ENCODE data around the gene DCANP1.

DCANP1 gene

DNA sequence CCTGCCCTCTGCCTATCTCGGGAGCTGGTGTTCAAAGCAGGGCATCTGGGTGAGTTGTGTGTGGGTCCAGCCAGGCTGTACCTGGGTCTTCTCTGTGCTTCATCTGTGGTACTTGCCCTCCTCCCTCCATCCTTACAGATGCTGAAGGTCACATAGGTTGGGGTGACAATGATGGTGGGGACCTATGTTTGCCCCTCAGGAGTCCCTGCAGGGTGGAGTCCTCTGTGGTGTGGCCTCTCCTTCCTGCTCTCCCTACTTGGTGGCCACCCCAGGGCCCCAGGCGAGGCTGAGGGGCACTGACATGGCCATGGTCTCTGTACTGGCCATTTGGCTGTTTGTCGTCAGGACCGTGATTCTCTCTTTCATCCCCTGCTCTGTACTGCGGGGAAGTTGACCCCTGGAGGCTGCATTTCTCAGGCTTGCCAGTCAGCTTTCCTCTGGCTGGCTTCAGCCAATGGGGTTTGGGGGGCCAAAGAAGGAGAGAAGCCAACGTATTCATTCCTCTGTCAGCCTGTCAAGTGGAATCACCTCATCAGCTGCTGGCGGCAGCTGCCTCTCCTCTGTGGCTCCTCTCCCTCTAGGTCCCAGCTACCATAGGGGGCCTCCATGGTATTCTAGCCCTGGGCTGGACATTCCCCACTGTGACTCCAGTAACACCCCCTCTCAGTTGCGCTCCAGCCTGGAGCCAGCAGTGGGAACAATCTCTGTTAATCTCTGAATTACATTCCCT, 4.6 kb downstream of the DCANP1 start:
- DNase-seq (ENCODE audit: low read depth in 2 of 2) = no peak

DNA sequence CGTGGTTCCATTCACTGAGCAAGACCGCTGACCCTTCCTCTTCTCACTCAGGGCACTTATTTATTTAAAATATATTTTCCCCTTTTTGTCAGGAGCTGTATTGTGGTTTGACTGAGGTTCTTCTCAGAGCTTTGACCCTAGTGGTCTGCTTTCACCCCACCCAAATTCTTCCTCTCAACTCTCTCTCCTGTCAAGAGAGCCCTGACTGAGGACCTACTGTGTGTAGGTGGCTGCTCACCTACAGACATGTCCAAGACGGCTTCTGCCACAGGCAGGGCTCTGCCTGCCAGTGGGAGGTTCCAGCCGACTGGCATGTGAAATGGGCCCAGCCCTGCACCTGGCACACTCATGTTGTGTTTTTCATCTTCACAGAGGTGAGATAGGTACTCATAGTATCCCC, 5.2 kb downstream of the DCANP1 start:
- DNase-seq (ENCODE audit: low read depth in 2 of 2) = no peak

DNA sequence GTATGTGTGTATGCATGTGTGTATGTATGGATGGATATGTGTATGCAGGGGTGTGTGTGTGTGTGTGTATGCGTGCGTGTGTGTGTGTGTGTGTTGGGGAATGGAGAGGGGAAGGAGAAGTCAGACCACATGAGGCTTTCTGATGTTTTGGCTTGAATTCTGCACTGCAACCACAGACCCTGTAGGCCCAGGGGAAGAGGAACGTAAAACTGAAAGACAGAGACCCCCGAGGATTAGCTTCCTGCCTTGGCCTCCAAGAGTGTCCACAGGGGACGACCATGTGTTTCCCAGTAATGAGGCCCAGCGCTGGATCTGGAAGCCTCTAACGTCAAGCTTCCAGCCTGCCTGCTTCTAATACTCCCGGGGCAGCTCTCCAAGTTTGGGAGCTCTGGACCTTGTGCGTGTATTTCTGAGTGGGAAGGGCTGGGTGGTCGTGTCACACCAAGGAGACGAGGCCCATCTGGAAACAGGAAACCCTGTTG, 5.8 kb downstream of the DCANP1 start:
- DNase-seq (ENCODE audit: low read depth in 2 of 2) = no peak

DNA sequence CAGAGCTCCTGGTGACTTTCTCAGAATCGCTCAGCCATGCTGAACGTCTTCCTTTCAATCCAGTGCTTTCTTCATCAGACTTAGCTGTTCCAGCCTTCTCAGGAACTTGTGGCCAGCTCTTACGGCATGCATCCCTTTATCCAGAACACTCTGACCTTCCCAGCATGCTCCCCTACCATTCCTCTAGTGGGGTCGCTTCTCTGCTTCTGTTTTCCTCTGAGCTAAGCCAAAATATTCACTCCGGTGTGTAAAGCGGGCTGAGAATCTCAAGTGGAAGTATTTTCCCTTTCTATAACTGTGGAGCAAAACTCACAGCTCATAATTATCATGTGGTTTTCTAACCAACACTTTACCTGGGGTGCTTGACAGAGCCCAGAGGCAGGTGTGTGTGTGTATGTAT, 6.2 kb downstream of the DCANP1 start:
- DNase-seq (ENCODE audit: low read depth in 2 of 2) = no peak

DNA sequence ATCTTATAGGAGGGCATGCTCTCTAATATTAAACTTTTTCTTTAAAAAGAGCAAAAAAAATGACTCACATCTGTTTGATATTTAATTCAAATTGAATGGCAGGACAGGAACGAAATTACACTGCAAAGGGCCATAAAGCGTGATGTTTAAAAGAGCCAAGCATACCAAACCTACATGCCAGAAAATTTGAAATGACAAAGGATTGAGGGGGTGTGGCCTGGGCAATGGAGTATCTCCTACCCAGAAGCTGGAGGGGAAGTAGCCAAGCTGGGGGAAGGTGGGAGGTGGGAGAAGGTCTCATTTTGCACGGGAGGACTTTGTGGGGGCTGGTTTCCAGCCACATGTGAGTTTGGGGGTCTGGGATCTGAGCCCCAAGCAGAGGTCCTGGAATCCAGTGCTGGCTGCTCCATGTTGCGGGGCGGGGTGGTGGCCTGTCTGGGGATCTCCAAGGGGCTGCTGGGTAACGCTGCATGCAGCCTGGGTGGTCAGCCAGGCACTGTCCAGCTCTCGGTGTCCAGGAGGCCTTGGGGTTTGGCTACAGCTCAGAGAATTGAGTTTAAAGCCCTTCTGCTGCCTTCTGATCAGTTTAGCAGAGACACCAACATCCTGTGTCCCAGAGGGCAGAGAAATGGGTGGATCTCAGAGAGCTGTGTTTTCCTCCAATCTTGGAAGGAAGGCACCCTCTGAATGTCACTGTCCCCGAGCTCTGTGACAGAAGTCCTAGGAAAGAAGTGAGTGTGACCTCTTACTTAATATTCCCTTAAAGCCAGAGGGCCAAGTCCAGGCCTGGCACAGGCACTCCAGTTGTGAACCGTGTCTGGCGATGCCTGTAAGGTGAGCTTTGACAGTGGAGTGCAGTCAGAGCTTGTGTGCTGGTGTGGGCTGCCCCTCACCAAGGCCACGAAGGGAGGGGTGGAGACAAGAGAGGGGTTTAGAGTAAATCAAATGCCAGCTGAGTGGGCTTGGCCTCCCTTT, 7.6 kb downstream of the DCANP1 start:
- no peak for DNase-seq (ENCODE audit: low read depth in 2 of 2)

DNA sequence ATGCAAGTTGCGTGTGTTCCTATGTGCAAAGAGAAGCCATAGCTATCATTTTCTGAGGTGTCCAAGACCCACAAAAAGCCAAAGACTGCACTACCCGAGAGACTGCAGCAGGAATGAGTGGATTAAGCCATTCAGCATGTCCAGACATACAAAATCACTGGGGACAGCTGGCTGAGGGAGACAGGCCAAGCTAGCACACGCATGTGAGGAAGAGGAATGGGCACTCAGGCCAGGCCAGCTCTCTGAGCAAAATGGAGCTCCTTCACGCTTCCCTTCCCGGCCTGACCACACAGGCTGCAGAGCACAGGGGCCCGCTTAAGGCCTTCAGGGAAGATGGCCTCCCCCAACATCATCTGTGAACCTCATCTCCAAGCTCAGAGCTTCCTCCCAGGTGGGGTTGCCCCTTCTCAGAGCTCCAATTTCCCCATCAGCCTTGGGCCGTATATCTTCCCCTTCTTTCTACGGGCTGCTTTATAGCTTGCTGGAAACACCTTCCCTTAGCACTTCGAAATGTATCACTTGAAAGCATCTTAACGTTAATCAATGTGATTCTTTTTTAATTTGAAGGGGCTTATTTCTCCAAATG, 8.4 kb downstream of the DCANP1 start:
- DNase-seq (ENCODE audit: low read depth in 2 of 2) = no peak

DNA sequence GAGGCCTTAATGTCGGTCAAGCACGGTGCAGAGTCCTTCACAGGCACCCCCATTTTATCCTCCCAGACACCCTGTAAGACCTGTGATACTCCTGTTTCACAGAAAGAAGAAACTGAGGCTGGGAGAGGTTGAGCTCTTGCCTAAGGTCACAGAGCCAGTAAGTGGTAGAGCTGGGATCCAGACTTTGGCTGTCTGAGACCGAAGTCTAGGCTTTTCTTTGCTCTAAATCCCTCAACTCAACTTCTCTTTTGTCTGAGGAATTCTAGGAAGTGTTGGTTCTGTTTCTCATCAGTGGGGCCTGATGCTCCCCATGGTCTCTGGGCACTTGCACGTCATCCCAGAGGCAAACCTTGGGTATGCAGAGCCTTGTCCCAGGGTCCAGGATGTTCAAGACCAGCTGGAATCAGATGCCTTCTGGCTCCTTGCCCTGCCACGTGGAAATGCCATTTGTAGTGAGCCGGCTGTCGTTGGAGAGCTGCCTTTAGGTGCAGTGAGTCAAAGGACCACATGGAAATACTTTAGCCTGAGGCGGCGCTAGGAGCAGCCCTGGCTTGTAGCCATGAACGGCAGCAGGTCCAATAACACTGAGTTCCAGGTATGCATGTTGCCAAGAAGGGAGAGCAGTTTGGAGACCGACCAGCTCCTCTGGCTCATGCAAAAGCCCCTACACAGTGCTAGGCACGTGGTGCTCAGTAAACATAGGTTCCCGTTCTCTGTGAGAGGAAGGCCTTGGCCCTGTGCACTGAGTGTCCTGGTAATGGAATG, 9.2 kb downstream of the DCANP1 start:
- no peak for DNase-seq (ENCODE audit: low read depth in 2 of 2)

DNA sequence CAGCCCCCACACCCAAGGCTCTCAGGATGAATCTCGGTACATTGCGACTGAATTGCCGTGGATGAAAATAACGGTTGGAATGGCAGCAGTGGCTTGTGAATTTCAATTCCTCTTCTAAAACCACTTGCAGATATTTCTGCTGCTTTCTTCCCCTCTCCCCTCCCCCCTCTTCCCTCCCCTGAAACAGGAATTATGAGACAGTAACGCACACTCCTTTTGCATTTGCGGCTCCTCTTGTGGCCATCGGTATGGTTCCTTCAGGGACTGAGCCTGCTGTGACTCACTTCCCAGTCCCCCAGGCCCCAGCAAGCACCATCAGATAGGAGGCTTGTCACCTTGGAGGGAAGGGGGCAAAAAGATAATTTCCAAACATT, 9.7 kb downstream of the DCANP1 start:
- DNase-seq (ENCODE audit: low read depth in 2 of 2) = no peak

DNA sequence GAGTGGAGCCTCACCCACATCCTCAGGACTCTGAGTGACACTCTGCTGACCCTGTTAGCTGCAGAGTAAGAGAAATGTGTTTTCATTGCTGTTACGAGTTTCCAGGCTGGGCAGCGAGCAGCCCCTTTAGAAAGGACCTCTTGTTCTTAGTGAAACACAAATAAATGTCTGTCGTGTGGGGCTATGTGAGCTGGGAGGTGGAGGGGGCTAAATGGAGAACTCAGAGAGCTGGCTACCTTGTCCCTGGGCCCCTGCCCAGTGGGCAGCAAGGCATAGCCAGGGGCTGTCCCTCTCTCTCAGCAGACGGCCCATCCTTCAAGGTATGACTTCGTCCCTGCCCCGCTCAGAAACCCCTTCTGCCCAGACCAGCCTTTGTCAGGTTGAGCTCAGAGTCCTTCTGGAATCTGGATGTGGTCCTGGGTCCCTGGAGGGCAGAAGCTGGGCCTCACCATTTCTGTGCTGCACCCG, 10.2 kb downstream of the DCANP1 start:
- no peak for DNase-seq (ENCODE audit: low read depth in 2 of 2)

DNA sequence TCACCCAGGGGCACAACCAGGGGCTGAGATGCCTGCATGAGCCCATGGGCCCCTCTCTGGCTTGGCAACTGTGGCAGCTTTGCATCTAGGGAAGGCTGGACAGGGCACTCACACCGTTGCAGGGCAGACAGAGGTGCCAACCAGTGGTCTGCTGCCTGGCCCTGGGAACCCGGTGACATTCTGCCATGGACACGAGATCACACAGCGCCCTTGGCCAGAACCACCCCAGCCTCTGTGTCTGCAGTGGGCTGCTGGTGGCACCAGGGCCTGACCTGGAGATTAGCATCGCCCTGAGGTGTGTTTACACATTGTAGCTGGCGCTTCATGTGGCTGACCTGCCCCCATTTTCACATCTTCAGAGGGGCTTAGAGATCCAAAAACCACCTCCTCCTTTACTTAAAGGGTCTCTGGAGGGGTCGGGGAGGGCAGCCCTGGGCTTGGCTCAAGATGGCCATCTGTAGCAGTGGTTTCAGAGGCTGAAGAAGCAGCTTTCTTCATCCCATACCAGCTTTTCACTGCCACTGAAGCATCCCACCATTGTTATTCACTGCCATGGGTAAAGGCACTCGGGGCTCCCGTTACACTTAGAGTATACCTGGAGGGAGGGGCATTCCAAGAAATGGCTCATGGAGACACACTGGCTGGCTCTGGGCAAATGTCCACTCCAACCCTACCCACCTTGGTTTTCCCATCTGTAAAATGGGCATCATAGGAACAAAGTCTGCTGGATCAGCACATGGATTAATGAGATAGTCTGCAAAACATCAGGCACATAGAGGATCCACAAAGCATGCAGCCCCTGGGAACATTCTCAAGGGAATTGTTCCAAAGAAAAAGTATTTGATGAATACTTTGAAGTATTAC, 11.4 kb downstream of the DCANP1 start:
- no peak for DNase-seq (ENCODE audit: low read depth in 2 of 2)

DNA sequence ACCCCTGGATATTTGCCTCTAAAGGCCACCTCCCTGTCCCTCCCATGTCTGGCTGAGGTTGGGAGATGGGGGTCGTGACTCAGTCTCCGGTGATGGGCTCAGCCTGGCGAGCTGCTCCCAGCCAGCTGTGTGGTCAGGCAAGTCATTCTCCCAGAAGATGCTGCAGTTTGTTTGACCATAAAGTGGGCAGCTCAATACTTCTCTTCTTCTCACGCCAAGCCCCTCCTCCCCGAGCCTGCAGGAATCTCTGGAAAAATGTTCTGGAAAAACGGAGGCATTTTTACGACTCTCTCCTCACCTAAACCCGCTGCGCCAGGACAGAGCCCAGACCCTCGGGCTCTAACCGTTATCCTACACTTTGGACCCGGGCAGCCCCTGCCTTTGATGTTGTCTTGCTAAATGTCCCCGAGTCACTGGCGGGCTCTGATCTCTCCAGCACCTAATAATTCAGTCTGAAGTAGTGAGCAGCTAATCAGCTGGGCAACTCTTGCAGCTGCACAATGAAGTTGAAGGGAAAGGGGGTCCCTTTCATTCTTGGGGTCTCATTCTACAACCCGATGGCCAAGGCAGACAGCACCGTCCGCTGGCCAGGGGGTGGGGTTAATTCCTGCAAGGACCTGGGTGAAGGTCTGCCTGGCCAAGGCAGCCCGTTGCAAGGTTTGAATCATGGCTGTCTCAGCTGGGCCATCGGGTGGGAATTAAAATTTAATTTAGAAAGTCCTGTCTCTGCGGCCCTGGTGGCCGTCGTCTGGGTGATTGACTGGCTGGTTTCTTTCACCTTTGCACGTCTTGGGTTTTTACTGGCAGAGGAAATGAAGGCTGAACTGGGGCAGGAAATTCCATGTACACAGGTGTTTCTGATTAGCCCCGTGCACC, 12.3 kb downstream of the DCANP1 start:
- DNase-seq (ENCODE audit: low read depth in 2 of 2) = no peak

DNA sequence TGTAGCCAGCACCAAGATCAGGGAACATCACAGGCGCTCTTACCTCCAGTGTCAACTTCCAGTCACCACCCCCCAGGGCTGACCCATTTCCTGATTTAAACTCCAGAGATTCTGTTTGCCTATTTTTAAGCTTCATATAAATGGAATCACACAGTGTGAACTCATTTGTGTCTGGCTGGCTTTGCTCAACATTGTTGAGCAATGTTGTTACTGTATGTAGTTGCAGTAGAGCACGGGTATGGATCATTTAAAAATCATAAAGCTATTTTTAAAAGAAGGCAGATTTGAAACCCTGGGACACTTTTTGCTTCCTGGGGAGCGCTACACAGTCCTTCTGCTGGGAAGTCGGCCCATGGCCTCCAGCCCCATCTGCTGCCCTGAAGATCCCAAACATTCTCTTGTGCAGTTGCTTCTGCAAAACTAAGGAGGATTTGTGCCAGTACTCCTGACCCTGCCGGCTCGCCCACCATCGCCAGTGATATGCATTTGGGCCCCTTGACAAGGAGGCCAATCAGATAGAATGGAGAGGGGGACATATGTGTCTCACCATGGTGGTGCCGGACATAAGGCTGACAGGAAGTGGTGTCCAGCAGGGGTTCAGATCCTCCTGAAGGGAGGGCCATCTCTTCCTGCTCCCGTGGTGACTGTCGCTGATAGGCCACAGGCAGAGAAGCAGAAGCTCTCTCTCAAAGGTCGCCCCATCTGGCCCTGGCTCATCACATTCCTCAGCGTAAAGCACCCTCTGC, 13.3 kb downstream of the DCANP1 start:
- DNase-seq (ENCODE audit: low read depth in 2 of 2) = no peak

DNA sequence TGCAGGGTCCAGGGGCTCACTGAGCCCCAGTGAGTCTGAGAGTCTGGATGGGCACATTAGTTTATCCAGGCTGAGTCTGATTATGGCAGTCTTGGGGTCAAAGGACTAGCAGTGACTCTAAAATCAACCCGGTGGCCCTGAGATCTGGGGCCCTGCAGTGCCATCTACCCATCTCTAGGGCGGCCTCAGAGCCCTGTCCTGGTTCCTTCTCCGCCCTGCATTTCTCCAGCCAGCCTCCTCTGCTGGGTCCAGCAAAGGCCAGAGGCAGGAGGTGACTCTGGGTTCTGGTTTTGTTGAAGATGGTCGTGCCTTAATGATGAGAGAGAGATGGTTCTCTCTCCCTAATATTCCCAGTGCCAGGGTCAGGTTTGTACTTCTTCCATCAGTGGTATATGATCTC, 15.0 kb downstream of the DCANP1 start:
- no peak for DNase-seq (ENCODE audit: low read depth in 2 of 2)

DNA sequence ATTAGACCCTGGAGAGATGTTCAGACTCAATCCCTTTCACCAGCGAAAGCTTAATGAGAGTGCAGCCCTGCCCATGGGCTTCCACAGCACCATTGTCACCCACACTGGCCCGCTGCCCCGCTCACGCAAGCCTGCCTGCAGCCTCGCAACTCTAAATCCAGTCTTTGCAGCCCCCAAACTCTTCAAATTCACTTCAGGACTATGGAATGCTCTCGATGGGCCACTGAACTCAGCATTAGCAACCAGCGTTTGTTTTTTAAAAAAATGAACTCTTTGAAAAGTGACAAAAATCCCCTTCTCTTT, 17.1 kb downstream of the DCANP1 start:
- DNase-seq (ENCODE audit: low read depth in 2 of 2) = no peak

DNA sequence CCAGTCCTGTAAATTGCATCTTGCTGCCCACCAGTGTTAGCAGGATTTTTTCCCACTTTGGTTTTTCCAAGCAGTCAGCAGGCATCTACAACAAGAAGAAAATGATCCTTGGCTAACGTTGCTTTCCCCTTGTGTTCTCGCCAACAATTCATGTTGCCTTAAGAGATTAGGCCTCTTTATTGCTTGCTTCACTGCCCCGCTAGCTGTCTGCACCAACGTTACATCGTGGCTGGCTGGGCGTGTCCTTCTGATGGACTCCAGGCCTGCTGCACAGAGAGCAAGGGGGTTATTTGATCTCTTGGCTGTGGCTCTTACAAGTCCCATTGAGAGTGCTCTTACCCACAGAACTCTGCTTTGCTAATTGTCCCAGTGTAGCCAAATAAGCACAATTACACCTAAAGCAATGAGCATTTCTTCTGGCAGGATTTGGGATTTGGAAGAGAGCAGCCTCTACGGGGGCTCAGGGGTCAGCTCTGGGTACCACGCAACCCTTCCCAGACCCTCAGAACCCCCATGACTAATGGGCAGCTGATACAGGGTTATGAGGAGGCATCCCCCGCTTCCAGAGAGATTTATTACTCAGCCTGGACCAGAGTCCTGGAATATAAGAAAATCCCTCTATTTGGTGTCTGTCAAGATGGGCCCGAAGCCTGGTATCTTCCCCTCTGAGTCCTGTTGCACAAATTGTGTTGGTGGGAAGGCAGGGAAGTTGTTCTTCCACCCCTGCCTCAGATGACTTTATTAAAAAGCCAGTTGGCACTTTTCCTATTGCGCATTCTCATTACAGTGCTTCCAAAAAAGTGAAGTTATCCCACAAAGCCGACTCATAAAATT, 17.6 kb downstream of the DCANP1 start:
- no peak for DNase-seq (ENCODE audit: low read depth in 2 of 2)

DNA sequence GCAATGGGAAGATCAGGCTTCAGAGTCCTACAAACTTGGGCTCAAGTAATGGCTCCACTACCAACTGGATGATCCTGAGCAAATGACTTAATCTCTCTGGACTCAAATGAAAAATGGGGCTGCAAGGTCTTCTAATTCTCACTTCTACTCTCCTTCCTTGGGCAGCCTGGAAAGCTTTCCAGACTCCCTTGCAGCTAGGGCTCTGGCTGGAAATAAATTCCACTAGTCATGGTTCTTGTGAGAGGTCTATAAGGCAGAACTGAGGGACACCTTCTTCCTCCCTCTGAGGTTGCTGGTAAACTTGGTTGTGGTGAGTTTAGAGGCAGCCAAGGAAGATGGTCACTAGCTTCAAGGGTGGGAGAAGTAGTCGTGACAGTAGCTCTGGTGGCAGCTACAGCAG, 18.6 kb downstream of the DCANP1 start:
- DNase-seq (ENCODE audit: low read depth in 2 of 2) = no peak

DNA sequence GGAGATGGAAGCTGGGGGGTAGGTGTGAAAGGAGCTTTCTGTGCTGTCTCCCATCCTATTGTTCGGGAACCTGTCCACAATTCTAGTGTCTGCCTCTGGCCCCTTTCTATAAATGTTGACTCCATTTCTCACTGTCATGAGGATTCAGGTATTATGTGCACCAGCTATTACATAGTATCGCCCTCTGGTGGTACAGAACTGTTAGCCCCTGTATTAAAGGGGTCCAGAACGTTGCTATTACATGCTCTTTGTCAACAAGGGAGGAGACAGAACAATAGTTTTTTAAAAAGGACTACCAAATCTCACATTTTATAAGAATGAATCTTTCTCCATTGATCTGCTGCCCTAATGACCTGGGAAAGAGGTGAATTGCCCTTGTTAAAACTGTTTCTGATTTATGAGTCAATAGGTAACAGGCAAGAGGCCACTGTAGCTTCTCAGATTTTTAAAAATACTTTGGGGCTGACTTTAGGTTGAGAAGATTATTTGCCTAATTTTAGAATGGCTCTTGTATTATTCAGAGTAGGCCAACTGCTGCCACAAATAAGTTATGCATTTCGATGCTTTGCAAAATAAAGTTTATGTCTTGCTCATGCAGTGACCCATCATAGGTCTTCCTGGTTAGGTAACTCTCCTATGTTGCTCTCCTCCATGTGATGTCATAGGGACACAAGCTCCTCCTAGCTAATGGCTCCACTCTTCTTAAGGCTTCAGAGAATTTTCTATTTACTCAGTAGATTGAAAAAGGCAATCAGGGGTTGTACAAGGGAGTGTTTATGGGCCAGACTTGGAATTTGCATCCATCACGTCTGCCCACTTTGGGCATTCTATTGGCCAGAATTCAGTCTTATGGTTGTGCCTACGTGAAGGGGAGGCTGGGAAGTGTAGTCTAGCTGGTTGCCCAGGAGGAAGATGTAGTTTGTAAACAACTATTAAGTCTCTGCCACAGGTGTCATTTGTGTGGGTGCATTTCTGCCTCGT, 20.8 kb downstream of the DCANP1 start:
- DNase-seq (ENCODE audit: low read depth in 2 of 2) = no peak

Measured in stimulated activated CD8-positive, alpha-beta memory T cell treated with anti-CD3 and anti-CD28 coated beads, Interleukin-2, amount 100 ng/mL, for 1 hour (primary cell).